Left ventricle myocardium superior (tissue), 1 donor: Measurements from ENCODE around the gene KIF24. TPM values are rescaled to one million over a fixed set of nuclear protein-coding genes. Genes with fewer than 3 reads are reported as not detected.
"Not testable (repeated sequence)": the region's sequence is repeated elsewhere in the genome, so short reads cannot be mapped to it uniquely, and the experiment has no call there.

Experiments used
- ATAC-seq: fragments of 200-7000 bp; cut with Tn5 transposase; one replicate; pipeline ENCODE4 v1.9.1; 2020; ENCODE audit warnings: mild to moderate bottlenecking, moderate library complexity
- DNase-seq: peaks from one replicate; pipeline ENCODE4 v3.0.0-alpha.2; 2020
- intact Hi-C: fragments of 100-400 bp; cut with micrococcal nuclease; formaldehyde crosslinking; loops from one replicate; pipeline ENCODE4 v1.11.0; 2022
- total RNA-seq: library from RNA; stranded (reverse); fragmentation: NEBNext Ultra II Directional; extraction: Animal tissue kit (Norgen Biotek cat#: 25700); gene quantifications from one replicate; pipeline ENCODE4 v1.2.1, GENCODE V29; 2021
- donor health status: DM: no; HTN: yes; CAD: no; lungs with severe emphysema.

The KIF24 gene
- total RNA-seq, 1 donor from 2014 or later = 0.45 TPM

DNA sequence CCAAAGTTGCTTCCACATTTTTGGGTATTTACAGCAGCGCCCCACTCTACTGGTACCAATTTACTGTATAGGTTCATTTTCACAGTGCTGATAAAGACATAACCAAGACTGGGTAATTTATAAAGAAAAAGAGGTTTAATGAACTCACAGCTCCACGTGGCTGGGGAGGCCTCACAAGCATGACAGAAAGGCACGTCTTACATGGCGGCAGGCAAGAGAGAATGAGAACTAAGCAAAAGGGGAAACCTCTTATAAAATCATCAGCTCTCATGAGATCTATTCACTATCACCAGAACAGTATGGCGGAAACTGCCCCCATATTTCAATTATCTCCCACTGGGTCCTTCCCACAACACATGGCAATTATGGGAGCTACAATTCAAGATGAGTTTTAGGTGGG lies 39.7 kb upstream of the KIF24 start:
- DNase-seq, ATAC-seq, intact Hi-C loops: not testable (repeated sequence)

DNA sequence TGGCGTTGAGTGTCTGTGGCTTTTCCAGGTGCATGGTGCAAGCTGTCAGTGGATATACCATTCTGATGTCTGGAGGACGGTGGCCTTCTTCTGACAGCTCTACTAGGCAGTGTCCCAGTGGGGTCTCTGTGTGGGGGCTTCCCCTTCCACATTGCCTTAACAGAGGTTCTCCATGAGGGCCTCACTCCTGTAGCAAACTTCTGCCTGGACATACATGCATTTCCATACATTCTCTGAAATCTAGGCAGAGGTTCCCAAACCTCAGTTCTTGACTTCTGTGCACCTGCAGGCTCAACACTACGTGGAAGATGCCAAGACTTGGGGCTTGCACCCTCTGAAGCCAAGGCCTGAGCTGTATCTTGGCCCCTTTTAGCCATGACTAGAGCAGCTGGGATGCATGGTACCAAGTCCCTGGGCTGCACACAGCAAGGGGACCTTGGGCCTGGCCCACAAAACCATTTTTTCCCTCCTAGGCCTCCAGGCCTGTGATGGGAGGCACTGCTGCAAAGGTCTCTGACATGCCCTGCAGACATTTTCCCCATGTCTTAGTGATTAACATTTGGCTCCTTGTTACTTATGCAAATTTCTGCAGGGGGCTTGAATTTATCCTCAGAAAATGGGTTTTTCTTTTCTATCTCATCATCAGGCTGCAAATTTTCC lies 38.8 kb upstream of the KIF24 start:
- DNase-seq, ATAC-seq, intact Hi-C loops: not testable (repeated sequence)

DNA sequence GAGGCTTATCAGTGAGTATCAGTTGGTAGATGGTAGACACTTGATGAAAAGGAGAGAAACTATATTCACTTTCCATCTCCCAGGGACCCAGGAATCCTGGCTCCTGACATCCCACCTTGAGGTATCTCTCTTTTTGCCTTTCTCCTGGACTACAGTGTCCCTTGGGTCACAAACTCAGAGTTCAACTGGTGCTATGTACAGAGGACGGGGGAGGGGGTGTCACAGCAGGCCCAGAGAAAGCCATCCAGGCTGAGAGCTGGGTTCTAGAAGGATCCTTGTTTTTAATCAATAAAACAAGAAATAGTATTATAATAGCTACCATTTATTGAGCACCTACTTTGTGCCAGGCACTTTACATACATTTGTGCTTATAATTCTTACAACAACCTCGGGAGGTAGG lies 37.3 kb upstream of the KIF24 start:
- intact Hi-C loops = no loop called here
- ATAC-seq (no peak), DNase-seq (no peak)

- no peak for ATAC-seq
- intact Hi-C loops = no loop called here
These were observed 36.2 kb upstream of the KIF24 start for GRCh38 chr9:34365282-34365681.

GRCh38 chr9:34363619-34364351 lies 34.7 kb upstream of the KIF24 start:
- ATAC-seq (peak; percentile 91), DNase-seq (peak; percentile 47)
- intact Hi-C loops = no loop called here

More at GRCh38 chr9:34365282-34365681, 36.2 kb upstream of the KIF24 start:
- no peak for DNase-seq

- ATAC-seq (no peak), DNase-seq (no peak)
- intact Hi-C loops = no loop called here
These were observed 33.6 kb upstream of the KIF24 start for GRCh38 chr9:34362614-34363214.

- DNase-seq, intact Hi-C loops, ATAC-seq: not testable (repeated sequence)
These were observed 23.9 kb upstream of the KIF24 start for GRCh38 chr9:34352957-34353356.

GRCh38 chr9:34352122-34352652 lies 23.1 kb upstream of the KIF24 start:
- intact Hi-C loops, DNase-seq, ATAC-seq: not testable (repeated sequence)

DNA sequence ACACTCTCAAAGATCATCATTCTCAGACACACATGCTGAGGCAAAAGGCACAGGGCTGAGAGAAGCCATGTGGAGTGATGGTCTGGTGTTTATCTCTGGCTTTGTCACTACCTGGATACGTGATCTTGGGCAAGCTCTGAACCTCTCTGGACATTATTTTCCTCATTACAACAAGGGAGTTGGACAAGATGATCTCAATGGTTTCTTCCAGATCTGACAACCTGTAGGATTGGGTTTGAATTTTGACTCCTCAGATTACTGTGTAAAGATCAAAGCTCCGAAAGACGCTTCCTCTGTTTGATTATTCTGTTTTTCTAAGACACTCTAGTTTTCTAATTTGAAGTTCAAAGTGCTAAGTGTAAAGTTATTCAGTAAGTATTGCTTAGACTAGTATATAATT lies 20.3 kb upstream of the KIF24 start:
- ATAC-seq (no peak), DNase-seq (no peak)
- intact Hi-C loops = no loop called here

- ATAC-seq (no peak), DNase-seq (no peak)
These were observed 18.7 kb upstream of the KIF24 start for GRCh38 chr9:34347800-34348158.

GRCh38 chr9:34346873-34347799 lies 18.1 kb upstream of the KIF24 start:
- DNase-seq (no peak), ATAC-seq (no peak)
- intact Hi-C loops = no loop called here

More at GRCh38 chr9:34347800-34348158, 18.7 kb upstream of the KIF24 start:
- intact Hi-C loops = no loop called here

GRCh38 chr9:34343605-34344004 lies 14.5 kb upstream of the KIF24 start:
- ATAC-seq = peak; percentile 2
- intact Hi-C loops = no loop called here
- no peak for DNase-seq

- DNase-seq (peak; percentile 82), ATAC-seq (peak; percentile 83)
- intact Hi-C loops = no loop called here
These were observed 14.0 kb upstream of the KIF24 start for GRCh38 chr9:34343090-34343489.

- intact Hi-C loops = no loop called here
- DNase-seq = peak; percentile 45
- ATAC-seq = peak; percentile 55
These were observed 12.7 kb upstream of the KIF24 start for GRCh38 chr9:34341659-34342295.

GRCh38 chr9:34338665-34339385 lies 9.8 kb upstream of the KIF24 start:
- DNase-seq (no peak), ATAC-seq (no peak)
- intact Hi-C loops = loop anchor here (10.0 kb wide), 1 partner anchor 266 kb away; no protein-coding TSS in a partner anchor

GRCh38 chr9:34338079-34338478 lies 9.0 kb upstream of the KIF24 start:
- intact Hi-C loops = loop anchor here (10.0 kb wide), 1 partner anchor 267 kb away; no protein-coding TSS in a partner anchor
- not testable (repeated sequence) for ATAC-seq, DNase-seq

GRCh38 chr9:34337403-34337802 lies 8.3 kb upstream of the KIF24 start:
- DNase-seq (no peak), ATAC-seq (no peak)
- intact Hi-C loops = loop anchor here (10.0 kb wide), 1 partner anchor 267 kb away; no protein-coding TSS in a partner anchor

DNA sequence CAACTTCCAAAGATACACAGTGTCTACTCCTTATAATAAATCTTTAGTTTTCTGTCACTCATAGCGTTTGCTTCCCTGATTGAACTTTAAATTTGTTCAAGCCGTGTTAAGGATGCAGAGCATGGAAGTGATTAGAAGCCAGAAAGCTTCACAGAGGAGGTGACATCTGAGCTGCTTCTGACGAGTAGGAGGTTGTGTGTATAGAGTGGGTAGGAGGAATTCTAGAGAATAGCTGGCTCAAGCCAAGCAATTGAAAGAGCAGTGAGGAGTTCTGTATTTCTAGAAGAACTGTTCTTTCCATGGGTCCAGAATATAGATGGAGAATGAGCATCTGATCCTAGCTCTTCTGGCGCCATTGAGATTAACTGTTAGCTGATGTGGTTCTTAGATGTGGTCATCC lies 6.3 kb upstream of the KIF24 start:
- no peak for DNase-seq
- intact Hi-C loops = loop anchor here (10.0 kb wide), 1 partner anchor 269 kb away; no protein-coding TSS in a partner anchor
- no peak for ATAC-seq
